Measurements from ENCODE around the gene PRKCE.

- TF ChIP-seq CTCF (conservative IDR thresholded peaks at IDR 0.05; ENCODE audit: low read depth in 2 of 2) (no peak), EZH2 (IDR thresholded peaks at IDR 0.05; ENCODE audit: low read depth, unreplicated experiment) (no peak), EZH2phosphoT487 (IDR thresholded peaks at IDR 0.05; ENCODE audit: unreplicated experiment) (no peak), ZNF462 (CRISPR knock-in tag; IDR thresholded peaks at IDR 0.05) (no peak), POLR2AphosphoS5 (IDR thresholded peaks at IDR 0.05; ENCODE audit: low read depth) (no peak), ETS1 (IDR thresholded peaks at IDR 0.05) (no peak), CREB1 (CRISPR knock-in tag; IDR thresholded peaks at IDR 0.05; ENCODE audit: low read depth) (no peak), REST (IDR thresholded peaks at IDR 0.05; ENCODE audit: unreplicated experiment) (no peak), ZNF114 (CRISPR knock-in tag; IDR thresholded peaks at IDR 0.05) (no peak), ZNF331 (CRISPR knock-in tag; IDR thresholded peaks at IDR 0.05; ENCODE audit: low read depth) (no peak), JUNB (IDR thresholded peaks at IDR 0.05; ENCODE audit: unreplicated experiment) (no peak), STAT1 (IDR thresholded peaks at IDR 0.05; ENCODE audit: unreplicated experiment) (no peak), NANOG (IDR thresholded peaks at IDR 0.05; ENCODE audit: borderline replicate concordance) (no peak)
Observed at GRCh38 chr2:45786030-45786835, 134.8 kb downstream of the PRKCE start.
